SK-N-SH (cell line): Measurements from ENCODE around the gene BOK. TPM values are rescaled to one million over a fixed set of nuclear protein-coding genes. Genes with fewer than 3 reads are reported as not detected.

Experiments
- CTCF ChIA-PET: fragments of 300-600, 350-600 bp; formaldehyde crosslinking; extraction: SDS; loops from one replicate; lab custom pipeline; 2021; lab: Yijun Ruan, JAX
- POLR2A ChIA-PET: fragments of 350-600 bp; sonication (Branson Sonifier 250); formaldehyde crosslinking; extraction: SDS; loops from one replicate; lab custom pipeline; 2020; ENCODE audit warnings: antibody characterized with exemption, inconsistent platforms; lab: Yijun Ruan, JAX
- DNase-seq: peaks from one replicate; pipeline ENCODE4 v3.0.0; 2012
- H2AFZ ChIP-seq: fragments of 200-600 bp; sonication (generic); 2 replicates; pipeline ENCODE4 v1.8.1; 2016; ENCODE audit warnings: antibody characterized with exemption, mild to moderate bottlenecking, low read depth
- H3F3A ChIP-seq: fragments of 200-600 bp; sonication (generic); replicated peaks from 2 replicates; pipeline ENCODE3; 2016; ENCODE audit warnings: antibody characterized with exemption, mild to moderate bottlenecking; ENCODE audit not compliant: insufficient read depth
- H3K27ac ChIP-seq, 2 experiments: fragments of 200-500 bp in 1 of 2; fragments of 200-600 bp in 1 of 2; sonication (Bioruptor generic) in 1 of 2; sonication (generic), shearing (Covaris generic) in 1 of 2; 2 replicates each; pipeline versions ENCODE4 v1.5.1 to v1.6.1; 2014 to 2016; ENCODE audit warnings: low read depth in 2 of 2, inconsistent platforms in 1 of 2, low read length in 1 of 2, mild to moderate bottlenecking in 1 of 2, mixed read lengths in 1 of 2
- H3K27me3 ChIP-seq: fragments of 200-600 bp; sonication (generic), shearing (Covaris generic); 2 replicates; pipeline ENCODE4 v1.6.1; 2016; ENCODE audit warnings: mixed run types; ENCODE audit not compliant: insufficient read depth
- H3K36me3 ChIP-seq, 2 experiments: fragments of 200-500 bp in 1 of 2; fragments of 200-600 bp in 1 of 2; sonication (Bioruptor generic) in 1 of 2; sonication (generic) in 1 of 2; replicated peaks in 1 of 2; 2 replicates each; pipeline versions ENCODE3 to v1.5.1; 2014 to 2016; ENCODE audit warnings: low read length in 1 of 2, mild to moderate bottlenecking in 1 of 2; ENCODE audit not compliant: insufficient read depth in 2 of 2, control insufficient read depth in 1 of 2
- H3K4me1 ChIP-seq, 2 experiments: fragments of 200-500 bp in 1 of 2; fragments of 200-600 bp in 1 of 2; sonication (Bioruptor generic) in 1 of 2; sonication (generic), shearing (Covaris generic) in 1 of 2; 2 replicates each; pipeline versions ENCODE4 v1.5.1 to v1.6.1; 2014 to 2016; ENCODE audit warnings: low read depth in 1 of 2, low read length in 1 of 2, mixed run types in 1 of 2; ENCODE audit not compliant: insufficient read depth in 2 of 2, control insufficient read depth in 1 of 2
- H3K4me2 ChIP-seq: fragments of 200-600 bp; sonication (generic), shearing (Covaris generic); 2 replicates; pipeline ENCODE4 v1.6.1; 2017; ENCODE audit warnings: mixed run types
- H3K4me3 ChIP-seq, 2 experiments: fragments of 200-500 bp in 1 of 2; fragments of 200-600 bp in 1 of 2; sonication (Bioruptor generic) in 1 of 2; sonication (generic), shearing (Covaris generic) in 1 of 2; 2 replicates each; pipeline versions ENCODE4 v1.5.1 to v1.8.1; 2014 to 2016; ENCODE audit warnings: low read depth in 2 of 2, inconsistent platforms in 1 of 2, low read length in 1 of 2, mild to moderate bottlenecking in 1 of 2, mixed read lengths in 1 of 2, moderate library complexity in 1 of 2
- H3K79me2 ChIP-seq: fragments of 200-600 bp; sonication (generic); 2 replicates; pipeline ENCODE4 v1.8.1; 2017; ENCODE audit warnings: mild to moderate bottlenecking; ENCODE audit not compliant: insufficient read depth
- H3K9ac ChIP-seq: fragments of 200-600 bp; sonication (generic); 2 replicates; pipeline ENCODE4 v1.6.1; 2017; ENCODE audit warnings: mixed run types
- H3K9me2 ChIP-seq: fragments of 200-600 bp; sonication (generic); 2 replicates; pipeline ENCODE4 v1.6.1; 2017; ENCODE audit warnings: mixed run types
- H3K9me3 ChIP-seq: fragments of 200-600 bp; sonication (generic); 2 replicates; pipeline ENCODE4 v1.6.1; 2017; ENCODE audit warnings: mixed run types, mild to moderate bottlenecking, moderate library complexity
- H4K20me1 ChIP-seq: fragments of 200-600 bp; sonication (generic); 2 replicates; pipeline ENCODE4 v1.6.1; 2017; ENCODE audit warnings: mild to moderate bottlenecking, mixed run types; ENCODE audit not compliant: insufficient read depth
- CHD2 ChIP-seq: fragments of 150-350 bp; IDR thresholded peaks from 2 replicates; pipeline ENCODE4 v1.6.1; 2018; ENCODE audit warnings: low read length; ENCODE audit not compliant: partially characterized antibody
- GATA2 ChIP-seq: sonication (generic); formaldehyde crosslinking; IDR thresholded peaks from 2 replicates; pipeline ENCODE4 v1.5.0; 2020; ENCODE audit warnings: mild to moderate bottlenecking, missing genetic modification reagents
- JUND ChIP-seq: IDR thresholded peaks from 2 replicates; pipeline ENCODE4 v1.4.0; 2012
- MEF2A ChIP-seq: IDR thresholded peaks from 2 replicates; pipeline ENCODE4 v1.4.0; 2012; ENCODE audit warnings: low read depth, borderline replicate concordance
- MXI1 ChIP-seq: IDR thresholded peaks from 2 replicates; pipeline ENCODE4 v1.6.1; 2012; ENCODE audit warnings: mild to moderate bottlenecking, low read depth, low read length, improper control_type of control experiment
- NRF1 ChIP-seq: IDR thresholded peaks from 2 replicates; pipeline ENCODE4 v1.6.1; 2012; ENCODE audit warnings: low read depth, mild to moderate bottlenecking, low read length
- POLR2AphosphoS5 ChIP-seq: IDR thresholded peaks from 2 replicates; pipeline ENCODE4 v1.6.1; 2012; ENCODE audit warnings: low read depth, low read length
- RCOR1 ChIP-seq: fragments of 150-350 bp; IDR thresholded peaks from 2 replicates; pipeline ENCODE4 v1.6.1; 2017; ENCODE audit warnings: antibody characterized with exemption, low read length
- RXRA ChIP-seq: IDR thresholded peaks from 2 replicates; pipeline ENCODE4 v1.4.0; 2012; ENCODE audit warnings: low read depth, mild to moderate bottlenecking, borderline replicate concordance
- SIN3A ChIP-seq: IDR thresholded peaks from 2 replicates; pipeline ENCODE4 v1.6.1; 2012; ENCODE audit warnings: low read depth, mild to moderate bottlenecking, low read length, moderate library complexity, borderline replicate concordance
- TAF1 ChIP-seq: IDR thresholded peaks from 2 replicates; pipeline ENCODE4 v1.6.1; 2012; ENCODE audit warnings: low read depth, mild to moderate bottlenecking, low read length, moderate library complexity, borderline replicate concordance
- TCF12 ChIP-seq: IDR thresholded peaks from 2 replicates; pipeline ENCODE4 v1.4.0; 2012
- TEAD4 ChIP-seq: IDR thresholded peaks from 2 replicates; pipeline ENCODE4 v1.4.0; 2012; ENCODE audit warnings: mild to moderate bottlenecking, borderline replicate concordance; ENCODE audit not compliant: insufficient read depth
- YY1 ChIP-seq: IDR thresholded peaks from 2 replicates; pipeline ENCODE4 v1.4.0; 2012; ENCODE audit warnings: low read depth, mild to moderate bottlenecking
- WGBS: methylation state at CpG from one replicate; pipeline ENCODE4 v1.1.6; 2017; ENCODE audit warnings: low lambda C conversion rate; 5-methylcytosine and 5-hydroxymethylcytosine counted together
- polyA plus RNA-seq, 3 experiments: library from polyadenylated mRNA; depleted of rRNA; stranded (reverse); fragments of >200 nt; gene quantifications; 2 replicates each; pipeline ENCODE4 v1.2.3, GENCODE V29; 2012
- TF ChIP-seq, protein P1 (sequence below): fragments of 150-350 bp; IDR thresholded peaks from 2 replicates; pipeline ENCODE4 v1.6.1; 2017; ENCODE audit warnings: antibody characterized with exemption, low read length, low read depth, borderline replicate concordance
- TF ChIP-seq, protein P2 (sequence below): IDR thresholded peaks from 2 replicates; pipeline ENCODE4 v1.6.1; 2012; ENCODE audit warnings: mild to moderate bottlenecking, low read depth, low read length, moderate library complexity

Gene BOK
- polyA plus RNA-seq, 1 of the 3 experiments (the other 2 are of a cell fraction): 1.7 TPM

DNA sequence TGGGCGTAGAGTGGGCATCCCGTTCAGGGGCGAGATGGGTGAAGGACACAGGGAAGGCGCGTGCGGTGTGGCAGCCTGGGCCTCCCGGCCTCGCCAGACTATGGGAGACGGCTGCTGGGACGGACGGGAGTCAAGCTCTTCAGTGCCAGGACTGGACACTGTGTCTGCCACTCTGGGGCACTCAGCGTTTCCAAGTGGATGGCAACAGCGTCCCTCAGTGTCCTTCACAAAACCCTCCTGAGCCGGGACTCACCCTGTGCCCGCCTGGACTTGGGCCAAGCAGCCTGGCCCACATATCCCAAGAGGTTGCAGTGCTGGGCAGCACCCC lies 16.3 kb upstream of the BOK start:
- Histone ChIP-seq H3K9me3 (no peaks in the 10 kb centered on the region), H3K79me2 (no peaks in the 10 kb centered on the region), H3K36me3 (no peaks in the 10 kb centered on the region), H3F3A (peaks cover 6% of the 10 kb centered on the region), H3K27me3 (peaks cover 18% of the 10 kb centered on the region; the same call in 1 of the 2 replicates), H3K4me3 (no peak overlapping the region), H2AFZ (no peak overlapping the region), H3K4me2 (no peak overlapping the region), H3K4me1 (peaks cover 4 to 11% of the 10 kb centered on the region in 2 experiments; a peak in 2 of 4 replicates), H3K9me2 (no peaks in the 10 kb centered on the region), H3K9ac (no peak overlapping the region), H3K27ac (no peak overlapping the region), H4K20me1 (no peaks in the 10 kb centered on the region)
- 32% methylated on average over 6 of the region's 15 CpGs for WGBS
- CTCF ChIA-PET: interaction anchor here (0.7 to 2.2 kb wide), 4 partner anchors 14 to 57 kb away, joined by 3 to 7 read pairs (median 5); no protein-coding TSS in a partner anchor
- peak; percentile 65 for DNase-seq
- POLR2A ChIA-PET: no interaction called here
- TF ChIP-seq, protein P1, sequence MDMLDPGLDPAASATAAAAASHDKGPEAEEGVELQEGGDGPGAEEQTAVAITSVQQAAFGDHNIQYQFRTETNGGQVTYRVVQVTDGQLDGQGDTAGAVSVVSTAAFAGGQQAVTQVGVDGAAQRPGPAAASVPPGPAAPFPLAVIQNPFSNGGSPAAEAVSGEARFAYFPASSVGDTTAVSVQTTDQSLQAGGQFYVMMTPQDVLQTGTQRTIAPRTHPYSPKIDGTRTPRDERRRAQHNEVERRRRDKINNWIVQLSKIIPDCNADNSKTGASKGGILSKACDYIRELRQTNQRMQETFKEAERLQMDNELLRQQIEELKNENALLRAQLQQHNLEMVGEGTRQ: no peak
- TF ChIP-seq RXRA (no peak), TEAD4 (no peak), MEF2A (no peak)

DNA sequence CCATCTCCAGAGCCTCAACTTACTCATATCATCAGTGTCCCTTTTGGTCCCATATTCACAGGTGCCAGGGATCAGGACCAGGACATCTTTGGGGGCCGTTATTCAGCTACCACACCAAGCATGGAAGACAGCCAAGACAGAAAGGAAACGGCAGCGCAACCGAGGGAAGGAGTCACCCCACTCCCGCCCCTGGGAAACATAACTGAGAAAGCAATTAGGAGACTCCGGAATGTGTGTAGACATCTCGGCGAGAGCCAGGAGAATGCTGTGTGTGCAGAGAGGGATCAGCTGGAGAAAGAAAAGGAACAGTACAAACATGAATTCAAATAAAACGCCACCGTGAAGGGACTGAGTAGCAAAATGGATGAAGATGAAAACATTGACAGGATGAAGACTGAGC lies 13.4 kb upstream of the BOK start:
- Histone ChIP-seq H2AFZ (no peak overlapping the region), H3F3A (peaks cover 6% of the 10 kb centered on the region), H3K9ac (no peak overlapping the region)
- no peak for DNase-seq
- TF ChIP-seq NRF1: no peak
- TF ChIP-seq, all 33 proteins: peak for 0
- H3K27ac ChIP-seq: no peak overlapping the region
- H3K9me2 ChIP-seq: no peaks in the 10 kb centered on the region
- peaks cover 4 to 11% of the 10 kb centered on the region in 2 experiments; a peak in 2 of 4 replicates for H3K4me1 ChIP-seq
- no peaks in the 10 kb centered on the region for H3K79me2 ChIP-seq
- H3K4me3 ChIP-seq: no peak overlapping the region
- H3K4me2 ChIP-seq: no peak overlapping the region
- no peaks in the 10 kb centered on the region for H3K9me3 ChIP-seq
- H4K20me1 ChIP-seq: no peaks in the 10 kb centered on the region
- peaks cover 18% of the 10 kb centered on the region; the same call in 1 of the 2 replicates for H3K27me3 ChIP-seq
- ChIA-PET POLR2A (no interaction called here), CTCF (interaction anchor here (0.8 to 1.3 kb wide), 3 partner anchors 10 to 53 kb away, joined by 3 to 4 read pairs (median 3); no protein-coding TSS in a partner anchor)
- WGBS: 76% methylated on average over 10 of the region's 10 CpGs
- no peaks in the 10 kb centered on the region for H3K36me3 ChIP-seq

DNA sequence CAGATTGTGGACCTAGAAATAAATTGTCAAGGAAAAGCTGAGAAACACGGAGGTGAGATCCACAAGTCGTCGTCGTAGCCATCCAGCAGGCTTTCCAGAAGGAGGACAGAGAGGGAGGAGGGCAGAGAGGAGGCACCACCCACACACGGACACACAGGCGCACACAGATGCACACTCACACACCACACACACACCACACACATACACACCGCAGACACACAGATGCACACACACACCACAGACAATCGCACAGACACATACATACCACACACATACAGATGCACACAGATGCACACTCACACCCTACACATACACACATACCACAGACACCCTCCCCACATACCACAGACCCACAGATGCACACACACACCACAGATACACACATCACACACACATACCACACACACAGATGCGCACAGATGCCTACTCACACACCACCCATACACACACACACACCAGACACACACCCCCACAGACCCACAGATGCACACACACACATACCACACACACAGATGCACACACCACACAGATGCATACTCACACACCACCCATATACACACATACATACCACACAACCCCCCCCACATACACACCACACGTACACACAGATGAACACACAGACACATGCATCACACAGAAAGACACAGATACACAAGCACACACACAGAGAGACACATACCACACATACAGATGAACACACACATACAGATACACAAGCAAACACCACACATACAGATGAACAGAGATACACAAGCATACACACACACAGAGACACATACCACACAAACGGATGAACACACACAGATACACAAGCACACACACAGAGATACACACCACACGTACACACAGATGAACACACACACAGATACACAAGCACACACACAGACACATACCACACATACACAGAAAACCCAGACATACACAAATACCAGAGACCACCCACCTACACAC lies 12.7 kb upstream of the BOK start:
- 88% methylated on average over 11 of the region's 12 CpGs for WGBS
- ChIA-PET POLR2A (no interaction called here), CTCF (interaction anchor here (0.9 to 1.3 kb wide), 3 partner anchors 14 to 113 kb away, joined by 3 to 4 read pairs (median 4); no protein-coding TSS in a partner anchor)
- H3K27ac ChIP-seq: no peak overlapping the region
- H3K9me3 ChIP-seq: no peaks in the 10 kb centered on the region
- H3K4me2 ChIP-seq: no peak overlapping the region
- H3K9me2 ChIP-seq: no peaks in the 10 kb centered on the region
- H3K36me3 ChIP-seq: no peaks in the 10 kb centered on the region
- no peak overlapping the region for H2AFZ ChIP-seq
- H3K9ac ChIP-seq: no peak overlapping the region
- peaks cover 6% of the 10 kb centered on the region for H3F3A ChIP-seq
- peaks cover 18% of the 10 kb centered on the region; the same call in 1 of the 2 replicates for H3K27me3 ChIP-seq
- H4K20me1 ChIP-seq: no peaks in the 10 kb centered on the region
- no peak for DNase-seq
- no peaks in the 10 kb centered on the region for H3K79me2 ChIP-seq
- H3K4me1 ChIP-seq: peaks cover 4 to 11% of the 10 kb centered on the region in 2 experiments; a peak in 2 of 4 replicates
- no peak overlapping the region for H3K4me3 ChIP-seq
- no peak for TF ChIP-seq MXI1
- no peak for TF ChIP-seq JUND
- TF ChIP-seq POLR2AphosphoS5: no peak
- no peak for TF ChIP-seq SIN3A
- no peak for TF ChIP-seq CHD2
- no peak for TF ChIP-seq YY1
- TF ChIP-seq, protein P2, sequence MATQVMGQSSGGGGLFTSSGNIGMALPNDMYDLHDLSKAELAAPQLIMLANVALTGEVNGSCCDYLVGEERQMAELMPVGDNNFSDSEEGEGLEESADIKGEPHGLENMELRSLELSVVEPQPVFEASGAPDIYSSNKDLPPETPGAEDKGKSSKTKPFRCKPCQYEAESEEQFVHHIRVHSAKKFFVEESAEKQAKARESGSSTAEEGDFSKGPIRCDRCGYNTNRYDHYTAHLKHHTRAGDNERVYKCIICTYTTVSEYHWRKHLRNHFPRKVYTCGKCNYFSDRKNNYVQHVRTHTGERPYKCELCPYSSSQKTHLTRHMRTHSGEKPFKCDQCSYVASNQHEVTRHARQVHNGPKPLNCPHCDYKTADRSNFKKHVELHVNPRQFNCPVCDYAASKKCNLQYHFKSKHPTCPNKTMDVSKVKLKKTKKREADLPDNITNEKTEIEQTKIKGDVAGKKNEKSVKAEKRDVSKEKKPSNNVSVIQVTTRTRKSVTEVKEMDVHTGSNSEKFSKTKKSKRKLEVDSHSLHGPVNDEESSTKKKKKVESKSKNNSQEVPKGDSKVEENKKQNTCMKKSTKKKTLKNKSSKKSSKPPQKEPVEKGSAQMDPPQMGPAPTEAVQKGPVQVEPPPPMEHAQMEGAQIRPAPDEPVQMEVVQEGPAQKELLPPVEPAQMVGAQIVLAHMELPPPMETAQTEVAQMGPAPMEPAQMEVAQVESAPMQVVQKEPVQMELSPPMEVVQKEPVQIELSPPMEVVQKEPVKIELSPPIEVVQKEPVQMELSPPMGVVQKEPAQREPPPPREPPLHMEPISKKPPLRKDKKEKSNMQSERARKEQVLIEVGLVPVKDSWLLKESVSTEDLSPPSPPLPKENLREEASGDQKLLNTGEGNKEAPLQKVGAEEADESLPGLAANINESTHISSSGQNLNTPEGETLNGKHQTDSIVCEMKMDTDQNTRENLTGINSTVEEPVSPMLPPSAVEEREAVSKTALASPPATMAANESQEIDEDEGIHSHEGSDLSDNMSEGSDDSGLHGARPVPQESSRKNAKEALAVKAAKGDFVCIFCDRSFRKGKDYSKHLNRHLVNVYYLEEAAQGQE: no peak
- no peak for TF ChIP-seq TAF1
- no peak for TF ChIP-seq TCF12
- TF ChIP-seq RCOR1: no peak
- no peak for TF ChIP-seq GATA2 (CRISPR knock-in tag)
